GM18502 (cell line): ENCODE measurements around the gene CTNNA3.

Experiments
- ATAC-seq: cut with Tn5 transposase; IDR thresholded peaks from one replicate; pipeline ENCODE4 v1.9.1; 2021; ENCODE audit warnings: mild to moderate bottlenecking; ENCODE audit not compliant: unreplicated experiment, poor library complexity

The CTNNA3 gene

DNA sequence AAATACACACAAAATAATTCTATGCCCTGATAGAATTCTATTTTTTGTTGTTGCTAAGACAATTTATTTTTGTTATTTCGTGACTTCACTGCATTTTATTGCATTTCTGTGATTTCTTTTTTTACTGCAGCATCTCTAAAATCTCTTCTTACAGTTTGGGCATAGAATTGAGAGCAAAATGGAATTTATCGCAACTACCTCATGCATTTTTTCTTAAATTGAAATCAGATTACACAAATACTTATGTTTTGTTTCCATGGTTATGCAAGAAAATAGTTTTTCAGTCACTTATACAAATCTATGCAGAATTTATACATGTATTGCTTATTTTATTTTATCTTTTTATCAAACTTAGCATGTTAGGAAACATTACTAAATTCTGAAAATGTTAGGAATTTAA is 1552.0 kb downstream of the CTNNA3 start:
- no peak for ATAC-seq

DNA sequence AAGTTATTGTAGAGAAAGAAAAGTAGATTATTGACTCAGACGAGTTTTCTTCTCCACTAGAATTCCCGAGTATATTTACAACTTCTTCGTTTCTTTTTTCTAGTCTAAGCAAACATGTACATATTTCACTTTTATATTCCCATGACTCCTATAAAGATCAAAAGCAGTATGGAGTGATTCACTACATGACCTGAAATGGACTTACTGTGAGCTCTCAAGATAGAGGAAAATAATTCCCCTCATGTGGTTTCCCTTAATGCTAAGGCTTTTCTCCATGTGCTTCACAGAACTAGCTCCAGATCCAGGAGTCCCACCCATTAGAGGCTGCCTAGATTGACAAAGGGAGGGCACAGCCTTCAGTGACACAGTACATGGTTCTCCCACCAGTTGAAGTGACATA is 1593.2 kb downstream of the CTNNA3 start:
- no peak for ATAC-seq

DNA sequence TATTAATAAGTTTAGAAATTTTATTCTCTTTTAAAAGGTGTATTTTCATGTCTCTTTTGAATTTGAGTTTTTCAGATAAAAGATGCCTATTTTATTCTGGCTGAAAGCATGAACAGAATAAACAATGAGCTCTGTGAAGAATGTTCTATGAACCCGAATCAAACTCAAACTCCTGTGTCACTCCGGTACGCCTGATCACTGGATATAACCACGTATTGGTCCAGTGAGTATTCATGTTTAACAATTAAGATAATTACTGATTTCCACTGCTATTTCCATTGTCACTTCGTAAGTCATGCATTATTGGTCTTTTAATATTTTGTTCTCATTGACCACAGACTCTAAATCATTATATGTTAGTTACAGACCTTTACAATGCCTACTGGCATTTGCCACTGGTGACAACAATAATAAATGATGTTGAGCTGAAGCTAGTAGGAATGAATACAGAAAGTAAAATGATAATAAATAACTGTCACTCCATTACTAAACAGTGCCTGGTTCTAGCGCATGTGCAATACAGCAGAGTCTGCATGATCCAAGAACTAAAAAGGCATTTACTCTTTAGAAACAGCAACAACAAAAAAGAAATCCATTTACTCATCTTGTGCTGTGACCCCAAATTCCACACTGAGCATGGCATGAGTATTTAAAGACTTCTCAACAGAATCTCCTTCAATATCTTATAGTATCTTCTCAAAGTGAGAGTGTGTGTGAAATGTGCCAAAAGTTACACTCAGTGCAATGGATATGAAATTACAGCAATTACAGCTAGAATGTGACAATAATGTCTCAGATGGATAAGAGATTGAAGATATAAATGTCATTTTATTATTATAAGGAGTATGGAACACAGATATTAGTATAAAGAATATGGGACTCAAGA is 1597.2 kb downstream of the CTNNA3 start:
- no peak for ATAC-seq

DNA sequence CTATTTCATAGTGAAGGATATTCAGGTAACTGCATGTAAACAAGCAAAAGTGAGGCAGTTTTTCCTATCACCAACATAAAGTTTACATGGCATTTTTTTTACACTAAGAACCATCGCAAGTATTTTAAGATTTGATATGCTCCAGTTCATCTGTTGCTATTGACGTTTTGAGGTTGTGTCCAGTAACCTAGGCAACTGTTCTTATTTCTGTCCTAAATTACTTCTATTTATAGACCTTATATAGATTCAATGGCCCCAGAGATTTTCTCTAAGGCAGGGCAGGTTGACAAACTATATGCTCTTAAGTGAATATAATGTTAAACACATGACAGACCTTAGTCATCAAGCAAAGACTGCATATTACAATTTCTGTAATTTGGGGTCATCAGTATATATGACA is 1600.4 kb downstream of the CTNNA3 start:
- ATAC-seq = no peak

DNA sequence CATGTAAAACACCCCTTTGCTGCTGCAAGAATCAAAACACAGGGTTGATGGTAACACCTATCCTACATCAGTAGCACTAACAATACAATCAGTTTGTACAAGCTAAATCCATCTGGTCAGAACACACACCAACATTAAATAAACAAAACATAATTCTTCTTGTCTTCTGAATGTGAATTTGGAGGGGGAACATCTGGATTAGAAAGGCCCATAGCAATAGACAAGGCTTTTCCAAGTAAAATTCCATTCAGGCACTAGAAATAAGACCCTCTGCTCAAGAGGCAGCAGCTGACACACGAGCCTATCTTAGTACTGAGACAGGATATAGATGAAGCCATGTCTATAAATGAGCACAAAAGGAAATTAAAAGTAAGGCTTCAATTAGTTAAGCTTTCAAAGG is 1610.1 kb downstream of the CTNNA3 start:
- ATAC-seq = no peak

DNA sequence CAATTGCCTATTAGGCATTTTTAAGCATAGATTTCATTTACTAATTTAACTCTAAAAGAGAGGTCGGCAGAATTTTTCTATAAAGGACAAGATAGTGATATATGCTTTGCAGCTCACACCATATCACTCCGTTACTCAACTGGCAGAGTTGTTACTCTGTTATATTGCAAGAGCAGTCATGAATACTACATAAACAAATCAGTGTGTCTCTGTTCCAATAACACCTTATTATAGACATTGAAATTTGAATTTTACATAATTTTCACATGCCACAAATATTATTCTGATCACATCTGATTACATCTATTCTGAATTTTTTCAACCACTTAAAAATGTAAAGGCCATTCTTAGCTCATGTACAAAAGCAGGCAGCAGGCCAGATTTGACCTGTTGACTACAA is 1624.1 kb downstream of the CTNNA3 start:
- no peak for ATAC-seq

DNA sequence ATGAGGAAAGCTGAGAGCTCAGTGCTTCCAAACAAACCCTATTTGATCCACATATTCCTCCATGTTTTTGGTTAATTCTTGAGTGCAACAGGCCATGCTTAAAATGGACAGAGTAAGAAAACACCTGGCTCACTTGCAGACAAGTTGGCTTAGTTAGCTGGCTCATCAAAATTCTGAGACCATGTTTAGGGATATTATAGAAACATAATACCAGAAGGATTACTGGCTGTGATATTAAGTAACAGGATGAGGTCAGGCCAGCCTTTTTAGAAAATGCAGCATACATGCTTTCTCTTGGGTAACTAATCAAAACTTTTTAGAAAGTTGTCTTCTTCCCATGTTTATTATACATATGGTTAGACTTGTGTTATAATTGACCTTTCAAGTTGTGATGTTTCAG is 1637.4 kb downstream of the CTNNA3 start:
- no peak for ATAC-seq

DNA sequence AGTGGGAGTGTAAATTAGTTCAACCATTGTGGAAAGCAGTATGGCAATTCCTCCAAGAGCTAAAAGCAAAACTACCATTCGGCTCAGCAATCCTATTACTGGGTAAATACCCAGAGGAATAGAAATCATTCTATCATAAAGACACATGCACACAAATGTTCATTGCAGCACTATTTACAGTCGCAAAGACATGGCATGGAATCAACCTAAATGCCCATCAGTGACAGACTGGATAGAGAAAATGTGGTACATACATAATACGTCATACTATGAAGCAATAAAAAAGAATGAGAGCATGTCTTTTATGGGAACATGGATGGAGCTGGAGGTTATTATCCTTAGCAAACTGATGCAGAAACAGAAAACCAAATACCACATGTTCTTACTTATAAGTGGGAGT is 1646.7 kb downstream of the CTNNA3 start:
- no peak for ATAC-seq

DNA sequence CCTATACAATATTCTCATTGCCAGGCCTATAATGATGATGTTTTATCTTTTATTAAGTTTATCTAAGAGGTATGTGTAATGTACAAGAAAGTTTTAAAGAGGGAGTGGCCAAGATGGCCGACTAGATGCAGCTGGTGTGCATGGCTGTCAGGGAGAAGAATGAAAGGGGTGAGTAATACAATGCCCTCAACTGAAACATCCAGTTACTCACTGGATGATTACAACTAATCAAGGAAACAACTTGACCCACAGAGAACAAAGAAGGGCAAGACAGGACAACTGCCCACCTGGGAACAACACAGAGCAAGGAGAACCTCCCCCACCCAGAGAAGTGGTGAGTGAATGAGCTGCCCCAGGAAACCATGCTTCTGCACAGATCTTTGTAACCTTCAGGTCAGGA is 1650.1 kb downstream of the CTNNA3 start:
- no peak for ATAC-seq

DNA sequence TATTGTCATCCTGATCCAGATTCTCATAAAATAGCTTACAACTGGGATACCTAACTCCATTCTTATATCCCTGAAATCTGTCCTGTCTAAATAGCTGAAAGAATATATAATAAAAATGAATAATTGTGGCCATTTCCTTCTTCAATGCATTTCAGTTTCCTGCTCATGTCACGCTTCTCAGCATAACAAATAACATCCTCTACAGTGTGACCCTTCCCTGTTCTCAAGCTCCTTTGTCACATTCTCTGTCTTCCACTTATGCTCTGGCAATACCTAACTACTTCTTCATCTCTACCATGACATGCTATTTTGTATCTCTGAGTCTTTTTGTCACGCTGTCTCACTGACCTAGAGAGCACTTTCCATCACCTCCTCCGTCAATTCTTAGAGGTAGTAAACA is 1654.2 kb downstream of the CTNNA3 start:
- ATAC-seq = no peak

DNA sequence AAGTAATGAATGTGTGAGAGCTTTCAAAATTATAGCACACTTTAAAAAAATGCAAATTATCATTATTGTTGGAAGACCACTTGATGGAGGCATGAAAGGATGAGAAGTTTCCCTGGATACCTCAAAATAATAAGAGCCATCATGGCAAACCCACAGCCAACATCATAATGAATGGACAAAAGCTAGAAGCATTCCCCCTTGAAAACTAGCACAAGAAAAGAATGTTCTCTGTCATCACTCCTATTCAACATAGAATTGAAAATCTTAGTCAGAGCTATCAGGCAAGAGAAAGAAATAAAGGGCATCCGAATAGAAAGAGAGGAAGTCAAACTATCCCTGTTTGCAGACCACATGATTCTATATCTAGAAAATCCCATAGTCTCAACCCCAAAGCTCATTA is 1657.4 kb downstream of the CTNNA3 start:
- ATAC-seq = no peak

DNA sequence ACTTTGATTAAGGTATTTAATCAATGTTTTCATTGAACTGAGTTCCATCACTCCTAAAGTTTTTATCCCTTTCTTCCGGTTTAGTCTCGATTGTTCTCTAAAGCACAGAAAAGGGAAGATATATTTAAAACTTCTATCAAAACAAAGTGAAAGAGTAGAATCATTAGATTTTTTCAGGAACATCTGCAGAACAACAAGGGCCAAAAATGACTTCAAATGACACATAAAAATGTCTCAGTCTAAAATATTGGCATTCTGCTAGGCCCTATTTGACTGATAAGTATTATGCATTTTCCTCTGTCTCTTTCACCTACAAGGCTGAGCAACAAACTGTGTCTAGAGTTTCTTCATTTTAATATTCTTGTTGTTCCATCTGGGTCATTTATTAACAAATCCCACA is 1669.7 kb downstream of the CTNNA3 start:
- no peak for ATAC-seq

DNA sequence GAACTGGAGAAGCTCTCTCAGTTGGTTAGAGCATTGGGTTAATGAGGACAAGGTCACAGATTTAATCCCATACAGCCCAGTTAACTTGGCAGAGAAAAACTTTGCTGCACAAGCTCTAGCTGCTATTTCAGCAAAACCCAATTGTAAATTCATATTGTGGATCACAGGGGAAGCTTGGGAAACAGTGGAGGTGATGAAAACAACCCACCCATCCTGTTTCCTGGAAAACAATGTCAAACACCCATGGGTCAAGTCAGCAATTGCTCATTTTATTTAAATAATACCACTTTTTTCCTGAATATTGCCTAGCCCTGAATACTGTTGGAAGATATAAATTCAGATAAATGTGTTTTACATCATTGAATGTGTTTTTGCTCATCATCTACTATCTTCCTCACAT is 1670.8 kb downstream of the CTNNA3 start:
- ATAC-seq = no peak

DNA sequence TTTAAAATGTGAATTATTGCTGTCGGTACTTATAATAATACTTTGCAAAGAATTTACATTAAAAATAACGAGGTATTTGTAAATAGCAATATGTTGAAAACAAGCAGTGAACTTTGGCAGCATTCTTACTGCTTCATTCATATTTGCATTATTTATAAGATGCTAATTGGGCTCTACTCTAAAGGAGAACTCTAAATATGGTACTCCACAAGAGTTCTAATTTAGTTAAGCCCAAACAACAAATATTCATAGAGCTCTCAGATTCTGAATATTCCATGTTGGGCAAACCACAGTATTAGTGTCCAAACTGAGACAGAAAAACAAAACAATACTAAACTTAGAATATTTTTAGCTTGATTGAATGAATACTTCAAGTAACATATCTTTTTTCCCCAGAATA is 1674.6 kb downstream of the CTNNA3 start:
- ATAC-seq = no peak

DNA sequence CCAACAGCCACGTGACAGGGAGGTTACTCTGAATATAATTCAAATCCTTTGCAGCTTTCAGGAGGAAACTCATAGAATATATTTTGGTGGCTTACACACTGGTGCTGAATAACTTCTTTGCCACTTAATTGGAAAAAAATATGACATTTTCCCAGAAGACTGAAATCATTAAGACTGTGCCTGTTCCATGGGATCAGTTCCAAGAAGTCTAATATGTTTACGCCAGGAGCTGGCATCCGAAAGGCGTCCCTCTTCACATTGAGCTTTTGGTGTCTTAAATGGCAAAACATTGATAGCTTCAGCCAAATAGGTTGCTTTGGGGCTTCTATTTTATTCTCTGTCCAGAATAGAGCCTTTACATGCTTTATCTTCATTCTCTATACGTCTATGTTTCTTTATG is 1687.8 kb downstream of the CTNNA3 start:
- ATAC-seq = no peak

DNA sequence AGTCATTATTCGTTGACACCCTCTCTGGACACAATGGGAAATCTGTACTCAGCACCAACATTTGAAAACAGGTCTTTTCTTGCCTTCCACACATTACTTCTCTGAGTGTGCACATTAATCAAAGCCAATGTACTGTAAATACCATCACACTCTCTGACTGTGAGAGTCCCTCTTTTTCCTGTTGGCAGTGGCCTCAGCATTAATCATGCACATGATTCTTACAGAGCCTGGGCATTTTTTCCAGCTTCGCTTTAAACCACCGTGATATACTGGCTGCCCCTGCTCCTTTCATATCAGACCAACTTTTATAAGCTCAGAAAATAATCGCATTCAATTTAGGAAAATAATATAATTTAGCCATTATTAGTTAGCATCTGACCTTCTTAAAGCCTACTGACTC is 1689.6 kb downstream of the CTNNA3 start:
- ATAC-seq = no peak

DNA sequence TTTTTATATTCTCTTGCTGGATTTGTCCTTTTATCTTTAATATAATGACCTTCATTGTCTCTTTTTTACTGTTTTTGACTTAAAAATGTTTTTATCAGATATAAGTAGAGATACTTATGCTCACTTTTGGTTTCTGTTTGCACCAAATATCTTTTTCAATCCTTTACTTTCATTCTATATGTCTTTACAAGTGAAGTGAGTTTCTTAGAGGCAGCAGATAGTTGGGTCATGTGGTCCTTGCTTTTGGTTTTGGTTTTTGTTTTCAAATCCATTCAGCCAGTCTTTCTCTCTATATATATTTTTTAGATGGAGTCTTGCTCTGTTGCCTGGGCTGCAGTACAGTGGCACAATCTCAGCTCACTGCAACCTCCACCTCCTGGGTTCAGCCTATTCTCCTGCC is 1702.5 kb downstream of the CTNNA3 start:
- ATAC-seq = no peak

DNA sequence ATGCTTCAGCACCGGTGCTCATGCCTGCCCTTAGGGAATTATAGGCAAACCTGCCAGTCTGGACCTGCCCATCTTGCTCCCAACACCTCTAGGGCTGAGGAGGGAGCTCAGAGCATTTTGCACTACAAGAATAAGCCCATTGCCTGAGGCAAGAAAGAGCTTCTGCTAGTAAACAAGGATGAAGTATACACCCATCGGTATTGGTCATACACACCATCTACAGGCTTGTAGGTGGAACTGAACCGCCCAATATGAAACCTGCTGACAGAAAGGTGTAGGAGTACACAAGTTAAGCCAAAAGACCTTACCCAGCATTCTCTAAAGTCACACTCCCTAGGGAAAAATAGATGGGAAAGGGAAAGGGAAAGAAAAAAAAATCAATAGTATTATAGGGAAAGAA is 1727.1 kb downstream of the CTNNA3 start:
- no peak for ATAC-seq

DNA sequence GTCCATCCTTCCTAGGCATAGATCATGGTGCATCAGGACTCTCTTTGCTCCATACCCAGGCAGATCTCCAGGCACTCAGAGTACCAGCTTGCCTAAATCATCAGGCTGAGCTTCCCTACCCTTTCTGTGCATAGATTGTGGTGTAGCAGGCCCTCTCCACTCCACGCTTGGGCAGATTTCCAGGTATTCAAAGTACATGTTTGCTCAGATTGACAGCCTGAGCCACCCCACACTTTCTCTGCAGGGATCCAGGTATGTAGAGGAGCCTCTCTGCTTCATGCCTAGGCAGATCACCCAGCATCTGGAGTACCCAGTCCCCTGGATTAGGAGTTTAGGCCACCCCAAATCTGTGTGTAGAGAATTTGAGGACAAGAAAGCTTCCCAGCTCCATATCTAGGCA is 1727.6 kb downstream of the CTNNA3 start:
- no peak for ATAC-seq

DNA sequence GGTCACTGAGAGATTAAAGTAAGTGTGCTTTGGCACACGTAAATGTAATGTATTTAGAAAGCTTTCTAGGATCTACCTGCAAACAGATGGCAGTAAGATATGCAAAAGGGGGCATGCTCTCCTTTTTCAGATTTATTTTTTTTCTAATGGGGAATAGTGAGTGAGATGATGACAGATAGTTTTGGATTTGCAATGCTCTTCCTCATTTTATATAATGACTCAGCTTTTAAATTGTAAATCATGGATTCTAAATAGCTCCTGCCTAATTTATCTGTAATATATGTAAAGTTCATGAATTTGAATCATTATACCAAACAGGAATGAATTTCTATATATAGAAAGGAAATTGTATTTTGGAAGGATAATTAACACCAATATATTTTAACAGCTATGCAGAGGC is 1731.8 kb downstream of the CTNNA3 start:
- no peak for ATAC-seq

DNA sequence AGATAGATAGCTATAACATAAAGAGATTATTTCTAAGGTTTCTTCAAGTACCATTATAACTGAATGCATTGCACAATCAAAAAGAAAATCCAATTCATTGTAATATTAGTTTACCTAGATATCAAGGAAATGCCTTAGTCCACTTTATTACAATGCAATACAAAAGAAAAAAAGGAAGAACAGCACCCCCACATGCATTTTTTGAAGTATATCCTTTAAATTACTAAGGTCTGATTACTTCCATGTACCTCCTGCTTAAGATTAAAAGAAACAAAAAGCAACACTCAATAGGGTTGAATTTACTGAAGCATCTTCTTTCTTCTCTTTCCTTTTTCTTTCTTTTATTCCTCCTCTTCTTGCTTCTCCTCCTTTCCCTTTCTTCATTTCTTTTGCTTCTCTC is 1743.9 kb downstream of the CTNNA3 start:
- no peak for ATAC-seq

DNA sequence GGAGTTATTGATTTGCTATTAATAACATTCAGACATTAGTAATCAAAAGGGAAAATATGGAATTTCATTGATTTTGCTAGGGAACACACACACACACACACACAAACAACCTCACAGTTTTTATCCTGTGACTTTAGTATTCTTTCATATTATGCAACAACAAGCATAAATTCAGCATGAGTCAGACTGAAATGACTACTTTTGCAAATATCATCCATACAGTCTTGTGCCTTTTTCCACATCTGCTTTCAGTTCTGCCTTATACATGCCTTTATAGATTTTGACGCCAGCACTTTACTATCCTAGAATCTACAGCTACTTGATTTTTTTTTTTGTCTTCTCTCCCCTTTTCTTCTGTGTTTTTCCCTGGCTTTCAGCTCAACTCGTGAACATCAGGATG is 1745.9 kb downstream of the CTNNA3 start:
- peak; percentile 46 for ATAC-seq

DNA sequence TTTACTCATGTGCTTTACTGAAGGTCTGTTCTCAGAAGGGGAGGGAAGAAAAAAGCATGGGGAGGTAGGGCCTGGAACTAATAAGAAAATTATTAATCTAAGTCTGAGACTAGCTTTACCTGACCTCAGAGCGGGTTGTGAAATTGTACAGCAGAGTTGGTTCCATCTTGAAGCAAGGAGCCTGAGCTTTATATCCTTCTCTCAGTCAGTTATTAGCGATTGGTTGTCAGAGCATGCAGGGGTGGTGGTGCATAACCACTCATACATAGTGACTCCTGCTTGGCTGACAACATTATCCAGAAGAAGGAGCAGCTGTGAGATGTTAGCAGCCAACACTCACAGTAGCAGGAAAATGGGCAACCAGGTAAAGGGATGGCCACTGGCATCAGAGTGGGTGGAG is 1746.5 kb downstream of the CTNNA3 start:
- no peak for ATAC-seq
